Panc1 (cell line): ENCODE results near the gene CFAP53. TPM values are rescaled to one million over a fixed set of nuclear protein-coding genes. Genes with fewer than 3 reads are reported as not detected.

Experiments used
- ATAC-seq: fragments of 200-7000 bp; cut with Tn5 transposase; 2 replicates; pipeline ENCODE4 v1.9.1; 2020; ENCODE audit warnings: mild to moderate bottlenecking, moderate library complexity
- BruUV-seq: library from RNA; stranded (reverse); fragments of 400-500 nt; replicated peaks from 2 replicates; lab custom pipeline; 2021; lab: Mats Ljungman, UMichigan
- CTCF ChIA-PET: fragments of 300-600 bp; sonication (Branson Sonifier 250); formaldehyde crosslinking; loops from one replicate; lab custom pipeline; 2022; ENCODE audit warnings: antibody characterized with exemption; lab: Charles Lee
- POLR2A ChIA-PET: fragments of 300-600 bp; sonication (Branson Sonifier 250); formaldehyde crosslinking; loops from one replicate; lab custom pipeline; 2022; ENCODE audit warnings: antibody characterized with exemption; lab: Charles Lee
- DNase-seq: peaks from one replicate; pipeline ENCODE4 v3.0.0-alpha.2; 2010; ENCODE audit warnings: low read depth, low spot score
- H3K27ac ChIP-seq: 2 replicates; pipeline ENCODE4 v1.5.1; 2011; ENCODE audit warnings: mild to moderate bottlenecking, low read length, inconsistent platforms
- H3K27me3 ChIP-seq: fragments of 200-500 bp; sonication (Bioruptor generic); 2 replicates; pipeline ENCODE4 v1.6.0; 2014; ENCODE audit warnings: low read length, inconsistent platforms; ENCODE audit not compliant: control insufficient read depth, insufficient read depth
- H3K36me3 ChIP-seq: fragments of 200-500 bp; sonication (Bioruptor generic); 2 replicates; pipeline ENCODE4 v1.5.1; 2014; ENCODE audit warnings: inconsistent platforms, mild to moderate bottlenecking, low read length, moderate library complexity; ENCODE audit not compliant: control insufficient read depth, insufficient read depth
- H3K4me1 ChIP-seq: 2 replicates; pipeline ENCODE4 v1.5.1; 2011; ENCODE audit warnings: inconsistent platforms, mild to moderate bottlenecking, low read length, moderate library complexity; ENCODE audit not compliant: control insufficient read depth, insufficient read depth
- H3K4me3 ChIP-seq, 2 experiments: 2 replicates each; pipeline ENCODE4 v1.5.1; 2011 to 2012; ENCODE audit warnings: low read depth in 2 of 2, low read length in 2 of 2, mild to moderate bottlenecking in 2 of 2, inconsistent platforms in 1 of 2, moderate library complexity in 1 of 2
- H3K9me3 ChIP-seq: fragments of 200-500 bp; sonication (Bioruptor generic); 2 replicates; pipeline ENCODE4 v1.5.1; 2014; ENCODE audit warnings: low read depth, mild to moderate bottlenecking, inconsistent platforms, low read length, moderate library complexity; ENCODE audit not compliant: control insufficient read depth, insufficient read depth
- CTCF ChIP-seq: fragments of 450-650 bp; IDR thresholded peaks from 2 replicates; pipeline ENCODE4 v1.5.1; 2017; ENCODE audit warnings: mild to moderate bottlenecking
- POLR2AphosphoS5 ChIP-seq: IDR thresholded peaks from 2 replicates; pipeline ENCODE4 v1.6.1; 2012; ENCODE audit warnings: mild to moderate bottlenecking, low read depth, low read length, moderate library complexity
- REST ChIP-seq, 2 experiments: IDR thresholded peaks; 2 replicates each; pipeline ENCODE4 v1.6.1; 2011 to 2012; ENCODE audit warnings: low read depth in 2 of 2, control low read depth in 1 of 2, low read length in 1 of 2, mild to moderate bottlenecking in 1 of 2, moderate library complexity in 1 of 2; ENCODE audit not compliant: insufficient read depth in 1 of 2
- SIN3A ChIP-seq: IDR thresholded peaks from 2 replicates; pipeline ENCODE4 v1.6.1; 2012; ENCODE audit warnings: low read depth, mild to moderate bottlenecking, low read length, moderate library complexity, borderline replicate concordance; ENCODE audit not compliant: insufficient read depth
- TCF7L2 ChIP-seq: IDR thresholded peaks from 2 replicates; pipeline ENCODE4 v1.6.1; 2011; ENCODE audit warnings: mild to moderate bottlenecking, low read depth, low read length, inconsistent platforms
- in situ Hi-C: cut with HindIII; loops from 2 replicates; pipeline ENCODE4 v1.10.0; 2016; ENCODE audit warnings: low sequenced_read_pairs, low pct_unique_long_range_greater_than_20kb
- intact Hi-C: fragments of 100-400 bp; cut with micrococcal nuclease; formaldehyde crosslinking; loops from one replicate; pipeline ENCODE4 v1.10.0; 2022; ENCODE audit not compliant: unreplicated experiment
- total RNA-seq: library from RNA; stranded (reverse); gene quantifications from one replicate; pipeline ENCODE4 v1.2.1, GENCODE V29; 2021; ENCODE audit not compliant: unreplicated experiment

CFAP53 gene
- total RNA-seq, 1 experiment from 2014 or later: 0.23 TPM

- no TSS peak for BruUV-seq
- no peaks in the 10 kb centered on the region for H3K36me3 ChIP-seq
- H3K4me3 ChIP-seq: no peak overlapping the region
- no peaks in the 10 kb centered on the region for H3K9me3 ChIP-seq
- H3K4me1 ChIP-seq: no peaks in the 10 kb centered on the region
- ChIA-PET CTCF (no interaction called here), POLR2A (no interaction called here)
- ATAC-seq (no peak), DNase-seq (no peak)
- intact Hi-C loops (no loop called here), in situ Hi-C loops (no loop called here)
- H3K27ac ChIP-seq: no peak overlapping the region
- TF ChIP-seq POLR2AphosphoS5 (no peak), REST (IDR thresholded peaks at IDR 0.05; ENCODE audit: insufficient read depth in 1 of 2, low read depth in 2 of 2, low read length in 1 of 2) (no peak), CTCF (no peak), SIN3A (no peak), TCF7L2 (no peak)
- H3K27me3 ChIP-seq: peaks cover 4% of the 10 kb centered on the region; the same call in 1 of the 2 replicates
These were observed 77.1 kb downstream of the CFAP53 start for GRCh38 chr18:50189160-50189559.

GRCh38 chr18:50188652-50189051, 77.6 kb downstream of the CFAP53 start:
- ChIA-PET CTCF (no interaction called here), POLR2A (no interaction called here)
- intact Hi-C loops: no loop called here
- no TSS peak for BruUV-seq
- DNase-seq (no peak), ATAC-seq (no peak)
- in situ Hi-C loops: no loop called here
- H3K9me3 ChIP-seq: no peaks in the 10 kb centered on the region
- H3K27me3 ChIP-seq: peaks cover 4% of the 10 kb centered on the region; the same call in 1 of the 2 replicates
- no peak overlapping the region for H3K4me3 ChIP-seq
- H3K36me3 ChIP-seq: no peaks in the 10 kb centered on the region
- no peak for TF ChIP-seq REST (IDR thresholded peaks at IDR 0.05; ENCODE audit: insufficient read depth in 1 of 2, low read depth in 2 of 2, low read length in 1 of 2)
- TF ChIP-seq CTCF: no peak
- no peak for TF ChIP-seq POLR2AphosphoS5
- no peak overlapping the region for H3K27ac ChIP-seq
- no peaks in the 10 kb centered on the region for H3K4me1 ChIP-seq
